K562 (cell line): Measurements from ENCODE around the gene SYT10. TPM values are rescaled to one million over a fixed set of nuclear protein-coding genes. Genes with fewer than 3 reads are reported as not detected.

Experiments
- ATAC-seq: fragments of 200-7000 bp; cut with Tn5 transposase; 3 replicates; pipeline ENCODE4 v1.9.1; 2020; ENCODE audit warnings: moderate library complexity
- BruUV-seq: library from RNA; stranded (reverse); fragments of 400-500 nt; replicated peaks from 2 replicates; lab custom pipeline; 2021; lab: Mats Ljungman, UMichigan
- CTCF ChIA-PET: fragments of 300-600 bp; formaldehyde crosslinking; extraction: SDS; loops from one replicate; lab custom pipeline; 2021; ENCODE audit warnings: low intra/inter-chr PET ratio; lab: Yijun Ruan, JAX
- POLR2A ChIA-PET: fragments of 300-600, 350-650 bp; sonication (Branson Sonifier 250); formaldehyde crosslinking; extraction: SDS; loops from one replicate; lab custom pipeline; 2021; ENCODE audit warnings: antibody characterized with exemption, inconsistent platforms; lab: Yijun Ruan, JAX
- DNase-seq, 4 experiments: peaks; one replicate each; pipeline versions ENCODE4 v3.0.0 to v3.0.0-alpha.2; 2011 to 2018; ENCODE audit warnings: low spot score in 3 of 4, mixed read lengths in 3 of 4; ENCODE audit errors: extremely low read depth in 1 of 4
- FAIRE-seq: peaks from 2 replicates; lab custom pipeline; 2011; peaks lifted over from hg19 to GRCh38; lab: Jason Lieb, UNC
- H2AFZ ChIP-seq: 2 replicates; pipeline ENCODE4 v1.6.0; 2011; ENCODE audit warnings: low read depth, low read length, control low read depth, inconsistent platforms
- H3K27ac ChIP-seq: fragments of 200-600 bp; 3 replicates; pipeline ENCODE4 v1.8.0; 2011; ENCODE audit warnings: low read depth, mild to moderate bottlenecking, control low read depth, inconsistent platforms, low read length, moderate library complexity, mixed read lengths; ENCODE audit errors: extremely low read depth
- H3K27me3 ChIP-seq, 2 experiments: fragments of 300-600 bp in 1 of 2; 2 replicates in 1 of 2; 3 replicates in 1 of 2; pipeline versions ENCODE4 v1.6.0 to v1.8.0; 2011; ENCODE audit warnings: inconsistent platforms in 2 of 2, low read length in 2 of 2, mild to moderate bottlenecking in 1 of 2, mixed read lengths in 1 of 2, moderate library complexity in 1 of 2; ENCODE audit not compliant: control insufficient read depth in 2 of 2, insufficient read depth in 2 of 2
- H3K36me3 ChIP-seq: fragments of 300-600 bp; 3 replicates; pipeline ENCODE4 v1.8.0; 2011; ENCODE audit warnings: mild to moderate bottlenecking, low read length, inconsistent platforms; ENCODE audit not compliant: control insufficient read depth, insufficient read depth
- H3K4me1 ChIP-seq, 2 experiments: fragments of 200-600 bp in 1 of 2; replicated peaks in 1 of 2; 2 replicates in 1 of 2; 3 replicates in 1 of 2; pipeline versions ENCODE4 v1.5.1 to v1.8.0; 2011; ENCODE audit warnings: inconsistent platforms in 2 of 2, low read length in 2 of 2, mild to moderate bottlenecking in 1 of 2, mixed read lengths in 1 of 2, moderate library complexity in 1 of 2; ENCODE audit not compliant: control insufficient read depth in 2 of 2, insufficient read depth in 2 of 2
- H3K4me2 ChIP-seq: 2 replicates; pipeline ENCODE4 v1.6.1; 2011; ENCODE audit warnings: low read length, control low read depth, inconsistent platforms, mixed read lengths; ENCODE audit not compliant: insufficient read depth
- H3K4me3 ChIP-seq: fragments of 200-600 bp; sonication (generic), shearing (Covaris generic); 2 replicates; pipeline ENCODE4 v1.5.1; 2016; ENCODE audit warnings: control low read depth, inconsistent platforms
- H3K79me2 ChIP-seq: fragments of 200-600 bp; 3 replicates; pipeline ENCODE4 v1.8.0; 2011; ENCODE audit warnings: low read length, inconsistent platforms; ENCODE audit not compliant: control insufficient read depth, insufficient read depth
- H3K9ac ChIP-seq, 2 experiments: 2 replicates each; pipeline versions ENCODE4 v1.6.0 to v1.6.1; 2011; ENCODE audit warnings: low read depth in 2 of 2, low read length in 2 of 2, control low read depth in 1 of 2, inconsistent platforms in 1 of 2, mild to moderate bottlenecking in 1 of 2, mixed read lengths in 1 of 2; ENCODE audit not compliant: insufficient read depth in 1 of 2
- H3K9me1 ChIP-seq: one replicate; pipeline ENCODE4 v1.6.0; 2011; ENCODE audit warnings: inconsistent platforms, mild to moderate bottlenecking, low read length, moderate library complexity; ENCODE audit not compliant: control insufficient read depth, insufficient read depth
- H3K9me3 ChIP-seq: replicated peaks from 2 replicates; pipeline ENCODE4 v1.5.1; 2011; ENCODE audit warnings: low read depth, low read length, inconsistent platforms; ENCODE audit not compliant: control insufficient read depth, insufficient read depth
- H4K20me1 ChIP-seq: replicated peaks from 2 replicates; pipeline ENCODE4 v1.6.1; 2011; ENCODE audit warnings: low read length, inconsistent platforms, mixed read lengths; ENCODE audit not compliant: control insufficient read depth, insufficient read depth
- BCOR ChIP-seq: fragments of 450-650 bp; IDR thresholded peaks from 2 replicates; pipeline ENCODE4 v1.6.1; 2016
- HMG20B ChIP-seq: fragments of 250-450 bp; sonication (Bioruptor Pico); IDR thresholded peaks from 2 replicates; pipeline ENCODE4 v1.5.0; 2021; ENCODE audit warnings: mild to moderate bottlenecking
- NFIC ChIP-seq: fragments of 450-650 bp; IDR thresholded peaks from 2 replicates; pipeline ENCODE4 v1.6.1; 2017; ENCODE audit warnings: mild to moderate bottlenecking, inconsistent platforms
- NFIX ChIP-seq: fragments of 250-450 bp; sonication (Bioruptor Pico); IDR thresholded peaks from 2 replicates; pipeline ENCODE4 v1.4.0; 2020; ENCODE audit warnings: low read depth, mild to moderate bottlenecking, moderate library complexity
- POLR2G ChIP-seq: fragments of 200-400 bp; formaldehyde crosslinking; IDR thresholded peaks from 2 replicates; pipeline ENCODE4 v1.6.1; 2017; ENCODE audit warnings: low read depth, mild to moderate bottlenecking, antibody characterized with exemption, low read length, moderate library complexity
- SMAD1 ChIP-seq: fragments of 150-350 bp; IDR thresholded peaks from 2 replicates; pipeline ENCODE4 v1.6.1; 2014; ENCODE audit warnings: low read length, low read depth; ENCODE audit not compliant: partially characterized antibody
- STAG1 ChIP-seq: sonication (generic); formaldehyde crosslinking; IDR thresholded peaks from 2 replicates; pipeline ENCODE4 v1.5.0; 2020; ENCODE audit warnings: missing genetic modification reagents, borderline replicate concordance
- ZNF274 ChIP-seq: IDR thresholded peaks from 2 replicates; pipeline ENCODE4 v1.6.1; 2011; ENCODE audit warnings: low read depth, mild to moderate bottlenecking, low read length, moderate library complexity, borderline replicate concordance
- ZNF41 ChIP-seq: fragments of 250-450 bp; sonication (Bioruptor Pico); conservative IDR thresholded peaks from 2 replicates; pipeline ENCODE4 v1.4.0; 2020; ENCODE audit warnings: mild to moderate bottlenecking
- ZNF668 ChIP-seq: fragments of 250-450 bp; sonication (Bioruptor Pico); IDR thresholded peaks from 2 replicates; pipeline ENCODE4 v1.8.0; 2022; ENCODE audit warnings: mild to moderate bottlenecking, inconsistent platforms
- ZNF77 ChIP-seq: fragments of 250-450 bp; sonication (Bioruptor Pico); IDR thresholded peaks from 2 replicates; pipeline ENCODE4 v1.5.0; 2020
- in situ Hi-C: fragments of 300-500 bp; cut with MboI; formaldehyde crosslinking; loops from 4 replicates; pipeline ENCODE4 v1.15.0; 2018; ENCODE audit warnings: inconsistent platforms, mixed read lengths
- intact Hi-C: fragments of 100-400 bp; cut with micrococcal nuclease; formaldehyde crosslinking; loops from 2 replicates; pipeline ENCODE4 v1.14.2; 2022
- polyA plus RNA-seq, 8 experiments: library from polyadenylated mRNA; depleted of rRNA in 4 of 8; stranded (reverse) in 5 of 8; unstranded in 3 of 8; fragments of >200 nt; fragmentation: Nextera tagmentation in 2 of 8; fragmentation: Illumina TruSeq in 1 of 8; extraction: Ambion mirVana in 2 of 8; extraction: Trizol in 1 of 8; gene quantifications; 2 replicates each; pipeline versions ENCODE4 v1.2.1 to v1.2.3, GENCODE V29; 2011 to 2014; ENCODE audit warnings: inconsistent platforms in 1 of 8, missing spikeins in 1 of 8
- total RNA-seq, 7 experiments: library from RNA; depleted of rRNA in 6 of 7; stranded (reverse); fragments of >200 nt in 6 of 7; fragmentation: Illumina TruSeq in 2 of 7; extraction: Trizol in 2 of 7; gene quantifications; 2 replicates each; pipeline versions ENCODE4 v1.2.1 to v1.2.3, GENCODE V29; 2011 to 2021; ENCODE audit warnings: low replicate concordance in 1 of 7

The SYT10 gene
- total and polyA plus RNA-seq, 9 of the 15 experiments (the other 6 are each of a cell fraction or from before 2014, with no cell fraction given), result 0.27 to 6.2 (median 2.5) TPM

DNA sequence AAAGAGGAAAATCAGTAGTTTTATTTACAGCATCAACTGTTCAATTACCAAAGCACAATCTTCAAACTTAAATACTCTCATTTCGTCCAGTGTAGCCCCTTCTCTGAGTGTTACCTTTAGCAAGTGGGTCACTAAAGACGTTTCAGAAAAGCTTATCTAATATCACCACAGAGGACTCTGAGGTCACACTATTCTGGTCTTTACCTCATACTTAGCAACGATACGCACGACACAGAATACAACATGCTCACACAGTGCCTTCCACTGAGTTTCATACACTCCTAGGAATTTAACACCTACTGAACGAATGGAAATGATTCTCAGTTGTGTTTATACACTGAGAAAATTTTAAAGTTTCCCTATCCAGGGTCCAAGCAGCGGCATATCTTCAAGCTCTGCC, 2.0 kb downstream of the SYT10 start (continued):
- no peak for TF ChIP-seq ZNF41 (CRISPR knock-in tag)
- no peak for TF ChIP-seq ZNF668 (CRISPR knock-in tag)
- no peak for TF ChIP-seq ZNF274
- TF ChIP-seq, all 486 proteins: peak for 6

DNA sequence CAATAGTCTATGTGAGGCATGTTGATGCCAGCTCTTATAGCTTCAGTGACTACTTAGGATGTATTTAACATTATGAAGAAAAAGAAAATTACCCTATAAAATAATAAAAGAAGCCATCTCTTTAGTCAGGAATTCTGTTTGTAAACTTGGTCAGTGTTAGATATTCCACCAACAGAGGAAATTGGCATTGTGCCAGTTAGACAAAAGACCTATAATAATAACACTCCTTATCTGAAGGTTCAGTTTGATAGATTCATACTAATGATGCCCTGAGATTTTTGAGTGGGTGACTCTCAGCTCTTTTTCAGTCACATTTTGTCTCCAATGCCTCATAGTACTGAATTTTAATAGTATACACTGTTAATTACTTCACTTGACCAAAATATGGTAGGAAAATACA, 6.6 kb downstream of the SYT10 start:
- ChIA-PET POLR2A (no interaction called here), CTCF (no interaction called here)
- Histone ChIP-seq H4K20me1 (no peaks in the 10 kb centered on the region), H3K4me1 (no peaks in the 10 kb centered on the region; a peak in 1 of 5 replicates), H3K9me3 (no peaks in the 10 kb centered on the region), H3K9ac (no peak overlapping the region), H3K36me3 (peaks cover 11% of the 10 kb centered on the region; the same call in 1 of the 3 replicates), H2AFZ (no peak overlapping the region), H3K4me2 (no peak overlapping the region), H3K4me3 (no peak overlapping the region), H3K27me3 (no peaks in the 10 kb centered on the region), H3K27ac (no peak overlapping the region), H3K79me2 (peaks cover 21% of the 10 kb centered on the region), H3K9me1 (no peaks in the 10 kb centered on the region)
- DNase-seq, result no peak
- ATAC-seq, result no peak
- intact Hi-C loops, result no loop called here
- in situ Hi-C loops, result no loop called here
- no TSS peak for BruUV-seq
- peak; percentile 94 for TF ChIP-seq NFIX
- TF ChIP-seq SMAD1, result peak; percentile 44
- TF ChIP-seq POLR2G, result no peak
- no peak for TF ChIP-seq ZNF77 (CRISPR knock-in tag)
- no peak for TF ChIP-seq STAG1 (CRISPR knock-in tag)
- no peak for TF ChIP-seq HMG20B (CRISPR knock-in tag)
- TF ChIP-seq BCOR, result no peak
- peak; percentile 97 for TF ChIP-seq NFIC
- FAIRE-seq, result no peak
